ENCODE results near the gene IFT74. TPM values are rescaled to one million over a fixed set of nuclear protein-coding genes. Genes with fewer than 3 reads are reported as not detected.

IFT74 gene
- total RNA-seq, 4 donors from 2014 or later, result 17.0 to 24.0 (median 22.2) TPM

- Histone ChIP-seq H3K27me3 (no peaks in the 10 kb centered on the region), H3K4me1 (no peaks in the 10 kb centered on the region), H3K27ac (no peak overlapping the region), H3K36me3 (peaks cover 0 to 58% (median 8%) of the 10 kb centered on the region in 3 donors), H3K9me3 (no peaks in the 10 kb centered on the region), H3K4me3 (no peak overlapping the region)
- DNase-seq (ENCODE audit: low spot score in 2 of 2), result no peak
- TF ChIP-seq EP300 (IDR thresholded peaks at IDR 0.05) (no peak), POLR2A (IDR thresholded peaks at IDR 0.05) (no peak), CTCF (IDR thresholded peaks at IDR 0.05) (no peak)
- 96 to 97% methylated on average over 8 of the region's 8 CpGs for WGBS, 2 donors
These were observed 27.2 kb upstream of the IFT74 start for GRCh38 chr9:26928902-26929495.

- DNase-seq (ENCODE audit: low spot score in 2 of 2), result no peak
- Histone ChIP-seq H3K27me3 (no peaks in the 10 kb centered on the region), H3K9me3 (peaks cover 0 to 16% (median 5%) of the 10 kb centered on the region in 4 donors), H3K27ac (no peak overlapping the region), H3K4me3 (no peak overlapping the region), H3K36me3 (peaks cover 0 to 34% (median 0%) of the 10 kb centered on the region in 3 donors), H3K4me1 (peaks cover 0 to 9% (median 0%) of the 10 kb centered on the region in 4 donors)
- TF ChIP-seq CTCF (IDR thresholded peaks at IDR 0.05) (no peak), POLR2A (IDR thresholded peaks at IDR 0.05) (no peak), EP300 (IDR thresholded peaks at IDR 0.05) (no peak)
These were observed 20.4 kb upstream of the IFT74 start for GRCh38 chr9:26935847-26936246.

- Histone ChIP-seq H3K36me3 (peaks cover 0 to 20% (median 0%) of the 10 kb centered on the region in 3 donors), H3K27ac (no peak overlapping the region), H3K27me3 (no peaks in the 10 kb centered on the region), H3K4me1 (peaks cover 0 to 17% (median 0%) of the 10 kb centered on the region in 4 donors), H3K9me3 (peaks cover 0 to 16% (median 5%) of the 10 kb centered on the region in 4 donors), H3K4me3 (no peak overlapping the region)
- DNase-seq (ENCODE audit: low spot score in 2 of 2), result no peak
- 90 to 92% methylated on average over 3 of the region's 3 CpGs for WGBS, 2 donors
- TF ChIP-seq CTCF (IDR thresholded peaks at IDR 0.05), result no peak
- TF ChIP-seq EP300 (IDR thresholded peaks at IDR 0.05), result no peak
- no peak for TF ChIP-seq POLR2A (IDR thresholded peaks at IDR 0.05)
These were observed 18.3 kb upstream of the IFT74 start for GRCh38 chr9:26937816-26938371.

GRCh38 chr9:26939955-26940711, 16.1 kb upstream of the IFT74 start:
- Histone ChIP-seq H3K27me3 (no peaks in the 10 kb centered on the region), H3K4me1 (peaks cover 0 to 39% (median 0%) of the 10 kb centered on the region in 4 donors), H3K27ac (no peak overlapping the region), H3K36me3 (peaks cover 0 to 10% (median 0%) of the 10 kb centered on the region in 3 donors), H3K4me3 (no peak overlapping the region), H3K9me3 (peaks cover 0 to 16% (median 5%) of the 10 kb centered on the region in 4 donors)
- TF ChIP-seq CTCF (IDR thresholded peaks at IDR 0.05) (no peak), EP300 (IDR thresholded peaks at IDR 0.05) (no peak), POLR2A (IDR thresholded peaks at IDR 0.05) (no peak)
- WGBS, 2 donors, result 82 to 84% methylated on average over 3 of the region's 3 CpGs
- DNase-seq (ENCODE audit: low spot score in 2 of 2), result no peak

GRCh38 chr9:26940779-26941178, 15.4 kb upstream of the IFT74 start:
- Histone ChIP-seq H3K9me3 (peaks cover 0 to 16% (median 5%) of the 10 kb centered on the region in 4 donors), H3K4me3 (no peak overlapping the region), H3K27me3 (no peaks in the 10 kb centered on the region), H3K27ac (no peak overlapping the region), H3K36me3 (peaks cover 0 to 10% (median 0%) of the 10 kb centered on the region in 3 donors), H3K4me1 (peaks cover 0 to 46% (median 6%) of the 10 kb centered on the region in 4 donors)
- no peak for TF ChIP-seq CTCF (IDR thresholded peaks at IDR 0.05)
- TF ChIP-seq EP300 (IDR thresholded peaks at IDR 0.05), result no peak
- no peak for TF ChIP-seq POLR2A (IDR thresholded peaks at IDR 0.05)
- WGBS, 2 donors, result 97 to 100% methylated on average over 1 of the region's 1 CpG
- DNase-seq (ENCODE audit: low spot score in 2 of 2), result no peak

All from tibial nerve (tissue), 4 donors.